H1 (cell line): Measurements from ENCODE around the gene GDAP1L1. TPM values are rescaled to one million over a fixed set of nuclear protein-coding genes. Genes with fewer than 3 reads are reported as not detected.
A peak's percentile ranks its signal among the peaks of the same experiment; 100 is the strongest.

Source experiments
- CTCF ChIA-PET: fragments of 300-600 bp; sonication (Branson Sonifier 250); formaldehyde crosslinking; loops from one replicate; lab custom pipeline; 2021; ENCODE audit not compliant: partially characterized antibody; lab: Charles Lee
- POLR2A ChIA-PET: fragments of 300-600 bp; sonication (Branson Sonifier 250); formaldehyde crosslinking; loops from one replicate; lab custom pipeline; 2021; ENCODE audit warnings: inconsistent platforms; ENCODE audit not compliant: partially characterized antibody; lab: Charles Lee
- DNase-seq, 2 experiments: peaks; one replicate each; pipeline versions ENCODE4 v3.0.0 to v3.0.0-alpha.2; 2010 to 2022; ENCODE audit warnings: low spot score in 2 of 2, low read depth in 1 of 2, mixed read lengths in 1 of 2
- FAIRE-seq: peaks from 2 replicates; lab custom pipeline; 2011; peaks lifted over from hg19 to GRCh38; lab: Jason Lieb, UNC
- H2AFZ ChIP-seq: 2 replicates; pipeline ENCODE4 v1.8.1; 2012; ENCODE audit warnings: low read length, inconsistent platforms
- H2AK5ac ChIP-seq: 2 replicates; pipeline ENCODE4 v1.6.1; 2013; ENCODE audit warnings: low read depth, low read length
- H2BK120ac ChIP-seq: replicated peaks from 2 replicates; pipeline ENCODE3; 2013; ENCODE audit warnings: low read depth, low read length, inconsistent platforms
- H2BK12ac ChIP-seq: 2 replicates; pipeline ENCODE4 v1.6.1; 2013; ENCODE audit warnings: low read depth, low read length
- H2BK15ac ChIP-seq: 2 replicates; pipeline ENCODE4 v1.6.1; 2013; ENCODE audit warnings: low read length
- H2BK20ac ChIP-seq: 2 replicates; pipeline ENCODE4 v1.6.1; 2013; ENCODE audit warnings: low read length
- H2BK5ac ChIP-seq: 2 replicates; pipeline ENCODE4 v1.6.1; 2013; ENCODE audit warnings: low read depth, low read length
- H3K14ac ChIP-seq: 2 replicates; pipeline ENCODE4 v1.6.1; 2013; ENCODE audit warnings: inconsistent platforms; ENCODE audit not compliant: insufficient read length
- H3K18ac ChIP-seq: 2 replicates; pipeline ENCODE4 v1.6.1; 2013; ENCODE audit warnings: low read length; ENCODE audit errors: extremely low read depth
- H3K23ac ChIP-seq: 2 replicates; pipeline ENCODE4 v1.6.1; 2013; ENCODE audit warnings: inconsistent platforms; ENCODE audit not compliant: insufficient read length
- H3K23me2 ChIP-seq: 2 replicates; pipeline ENCODE4 v1.6.1; 2013; ENCODE audit warnings: low read depth, low read length
- H3K27ac ChIP-seq: 2 replicates; pipeline ENCODE4 v1.6.1; 2011; ENCODE audit warnings: low read depth, low read length, inconsistent platforms
- H3K27me3 ChIP-seq, 4 experiments: replicated peaks in 1 of 4; 1 replicate in 1 of 4; 2 replicates in 3 of 4; pipeline versions ENCODE4 v1.6.1 to v1.8.1; 2011 to 2013; ENCODE audit warnings: low read length in 3 of 4, mild to moderate bottlenecking in 3 of 4, inconsistent platforms in 2 of 4, mixed read lengths in 2 of 4, moderate library complexity in 1 of 4; ENCODE audit not compliant: control insufficient read depth in 3 of 4, insufficient read depth in 3 of 4; ENCODE audit errors: extremely low read depth in 1 of 4
- H3K36me3 ChIP-seq, 4 experiments: 2 replicates each; pipeline versions ENCODE4 v1.6.1 to v1.8.1; 2011 to 2013; ENCODE audit warnings: mild to moderate bottlenecking in 4 of 4, low read length in 3 of 4, moderate library complexity in 2 of 4, control low read depth in 1 of 4, inconsistent platforms in 1 of 4; ENCODE audit not compliant: insufficient read depth in 4 of 4, control insufficient read depth in 2 of 4
- H3K4ac ChIP-seq: replicated peaks from 2 replicates; pipeline ENCODE3; 2013; ENCODE audit warnings: low read length, low read depth, mixed read lengths, inconsistent platforms; ENCODE audit not compliant: insufficient read length
- H3K4me1 ChIP-seq, 4 experiments: replicated peaks in 1 of 4; 1 replicate in 1 of 4; 2 replicates in 3 of 4; pipeline versions ENCODE4 v1.6.1 to v1.8.1; 2011 to 2013; ENCODE audit warnings: low read length in 3 of 4, inconsistent platforms in 2 of 4, mixed read lengths in 1 of 4; ENCODE audit not compliant: insufficient read depth in 4 of 4, control insufficient read depth in 3 of 4
- H3K4me2 ChIP-seq, 2 experiments: 2 replicates each; pipeline versions ENCODE4 v1.6.1 to v1.8.1; 2011 to 2013; ENCODE audit warnings: low read depth in 2 of 2, low read length in 2 of 2, control low read depth in 1 of 2, inconsistent platforms in 1 of 2, mild to moderate bottlenecking in 1 of 2; ENCODE audit not compliant: insufficient read depth in 1 of 2
- H3K4me3 ChIP-seq, 4 experiments: fragments of 200-600, 300-600 bp in 1 of 4; sonication (generic), shearing (Covaris generic), sonication (Bioruptor Twin) in 1 of 4; 2 replicates each; pipeline versions ENCODE4 v1.5.1 to v1.8.1; 2011 to 2016; ENCODE audit warnings: low read length in 4 of 4, low read depth in 3 of 4, control low read depth in 2 of 4, inconsistent platforms in 2 of 4, mild to moderate bottlenecking in 2 of 4, mixed read lengths in 1 of 4, moderate library complexity in 1 of 4; ENCODE audit not compliant: insufficient read depth in 2 of 4; ENCODE audit errors: extremely low read depth in 1 of 4
- H3K56ac ChIP-seq: replicated peaks from 2 replicates; pipeline ENCODE3; 2013; ENCODE audit warnings: low read depth, mild to moderate bottlenecking, mixed read lengths, low read length, inconsistent platforms; ENCODE audit not compliant: insufficient read length
- H3K79me1 ChIP-seq: 2 replicates; pipeline ENCODE4 v1.6.1; 2013; ENCODE audit warnings: low read depth, low read length, control low read depth
- H3K79me2 ChIP-seq, 2 experiments: 2 replicates each; pipeline versions ENCODE4 v1.6.1 to v1.8.1; 2012 to 2013; ENCODE audit warnings: low read length in 2 of 2, mild to moderate bottlenecking in 2 of 2, inconsistent platforms in 1 of 2; ENCODE audit not compliant: insufficient read depth in 2 of 2, control insufficient read depth in 1 of 2
- H3K9ac ChIP-seq, 4 experiments: replicated peaks in 1 of 4; 1 replicate in 1 of 4; 2 replicates in 3 of 4; pipeline versions ENCODE4 v1.6.1 to v1.8.1; 2011 to 2013; ENCODE audit warnings: low read depth in 3 of 4, low read length in 3 of 4, control low read depth in 2 of 4, mild to moderate bottlenecking in 2 of 4, moderate library complexity in 2 of 4, inconsistent platforms in 1 of 4; ENCODE audit errors: extremely low read depth in 1 of 4
- H3K9me3 ChIP-seq, 2 experiments: 2 replicates each; pipeline versions ENCODE4 v1.6.1 to v1.8.1; 2012 to 2013; ENCODE audit warnings: mild to moderate bottlenecking in 2 of 2, moderate library complexity in 2 of 2, control low read depth in 1 of 2, inconsistent platforms in 1 of 2, low read depth in 1 of 2, low read length in 1 of 2, mixed read lengths in 1 of 2; ENCODE audit not compliant: insufficient read depth in 2 of 2
- H4K20me1 ChIP-seq, 2 experiments: replicated peaks in 1 of 2; 2 replicates each; pipeline versions ENCODE3 to v1.8.1; 2011 to 2013; ENCODE audit warnings: inconsistent platforms in 2 of 2, low read length in 2 of 2, mild to moderate bottlenecking in 1 of 2; ENCODE audit not compliant: insufficient read depth in 2 of 2, control insufficient read depth in 1 of 2
- H4K5ac ChIP-seq: 2 replicates; pipeline ENCODE4 v1.6.1; 2013; ENCODE audit warnings: low read length, low read depth, mixed read lengths, inconsistent platforms; ENCODE audit not compliant: insufficient read length
- H4K8ac ChIP-seq: 2 replicates; pipeline ENCODE4 v1.8.0; 2013; ENCODE audit warnings: mild to moderate bottlenecking, moderate library complexity, low read length, inconsistent platforms; ENCODE audit not compliant: insufficient read depth; ENCODE audit errors: extremely low read depth
- H4K91ac ChIP-seq: replicated peaks from 2 replicates; pipeline ENCODE3; 2013; ENCODE audit warnings: low read length, mixed read lengths, inconsistent platforms; ENCODE audit not compliant: insufficient read length
- ASH2L ChIP-seq: fragments of 200-600, 300-600 bp; sonication (generic); IDR thresholded peaks from one replicate; pipeline ENCODE4 v1.7.1; 2017; ENCODE audit warnings: low read length
- BRCA1 ChIP-seq: IDR thresholded peaks from 2 replicates; pipeline ENCODE4 v1.6.1; 2012; ENCODE audit warnings: low read depth, low read length, improper control_type of control experiment
- CBX5 ChIP-seq: fragments of 300-800, 300-1000 bp; sonication (generic); IDR thresholded peaks from 2 replicates; pipeline ENCODE4 v1.7.1; 2016; ENCODE audit warnings: antibody characterized with exemption, low read length, low read depth
- HDAC6 ChIP-seq: IDR thresholded peaks from one replicate; pipeline ENCODE4 v1.7.1; 2012; ENCODE audit warnings: low read depth, mild to moderate bottlenecking, inconsistent platforms, low read length, moderate library complexity
- PHF8 ChIP-seq: fragments of 200-600 bp; sonication (generic); conservative IDR thresholded peaks from 2 replicates; pipeline ENCODE4 v1.7.1; 2012; ENCODE audit warnings: low read depth, mild to moderate bottlenecking, inconsistent platforms, low read length, moderate library complexity
- RAD21 ChIP-seq, 2 experiments: IDR thresholded peaks in 1 of 2; conservative IDR thresholded peaks in 1 of 2; 2 replicates each; pipeline ENCODE4 v1.6.1; 2011; ENCODE audit warnings: low read depth in 2 of 2, low read length in 2 of 2, improper control_type of control experiment in 1 of 2, inconsistent platforms in 1 of 2, mild to moderate bottlenecking in 1 of 2, moderate library complexity in 1 of 2
- TBP ChIP-seq: IDR thresholded peaks from 2 replicates; pipeline ENCODE4 v1.6.1; 2011; ENCODE audit warnings: low read depth, low read length, improper control_type of control experiment
- WGBS, 2 experiments: shearing (Covaris generic) in 1 of 2; methylation state at CpG; one replicate each; pipeline versions ENCODE4 v1.1.6 to v1.1.7; 2013 to 2015; ENCODE audit warnings: low lambda C conversion rate in 2 of 2, mixed read lengths in 2 of 2, inconsistent platforms in 1 of 2, low coverage in 1 of 2, missing lambda C conversion rate in 1 of 2; ENCODE audit not compliant: insufficient replicate concordance in 2 of 2, insufficient coverage in 1 of 2, insufficient read length in 1 of 2; ENCODE audit errors: extremely low coverage in 1 of 2, missing lambda C conversion rate in 1 of 2; 5-methylcytosine and 5-hydroxymethylcytosine counted together
- polyA plus RNA-seq, 7 experiments: library from polyadenylated mRNA; depleted of rRNA in 3 of 7; stranded (reverse) in 5 of 7; unstranded in 2 of 7; fragments of >200 nt in 5 of 7; fragments of 200-250 nt in 2 of 7; gene quantifications; 1 replicate in 5 of 7; 2 replicates in 1 of 7; 4 replicates in 1 of 7; pipeline versions ENCODE4 v1.2.1 to v1.2.3, GENCODE V29; 2011 to 2013; ENCODE audit warnings: missing spikeins in 2 of 7, mixed read lengths in 2 of 7
- total RNA-seq: library from RNA; stranded (reverse); fragmentation: NEBNext Ultra II Directional; extraction: Animal tissue kit (Norgen Biotek cat#: 25700); gene quantifications from 2 replicates; pipeline ENCODE4 v1.2.1, GENCODE V29; 2021
- TF ChIP-seq, protein P1 (sequence below): IDR thresholded peaks from 2 replicates; pipeline ENCODE4 v1.6.1; 2011; ENCODE audit warnings: low read length, improper control_type of control experiment

The GDAP1L1 gene
- total and polyA plus RNA-seq, 2 of the 8 experiments (the other 6 are each of a cell fraction or from before 2014, with no cell fraction given), result 8.5 to 63.1 TPM

DNA sequence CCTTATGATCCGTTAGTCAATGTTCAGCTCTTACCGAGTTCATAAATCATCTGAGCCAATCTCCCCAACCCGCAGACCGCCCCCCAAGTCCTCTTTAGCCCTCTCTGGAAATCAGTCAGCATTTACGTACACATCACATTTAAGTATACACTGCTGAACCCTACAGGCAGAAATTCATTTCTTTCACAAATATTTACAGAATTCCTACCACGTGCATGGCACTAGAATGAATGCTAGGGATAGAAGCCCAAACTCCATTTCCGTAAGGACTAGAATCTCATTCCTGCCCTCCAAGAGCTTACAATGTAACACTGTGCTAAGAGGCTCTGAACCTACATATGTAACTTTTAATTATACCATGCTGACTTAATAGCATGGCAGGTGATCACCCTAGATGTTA is 38.3 kb upstream of the GDAP1L1 start:
- Histone ChIP-seq H2BK120ac (no peak overlapping the region), H4K91ac (no peak overlapping the region), H3K27me3 (no peaks in the 10 kb centered on the region), H3K4ac (no peak overlapping the region), H3K4me2 (peak overlapping the region; percentile 70 to 95), H2BK15ac (no peak overlapping the region), H3K14ac (no peak overlapping the region), H3K79me2 (peaks cover 11 to 68% of the 10 kb centered on the region in 2 experiments), H2AK5ac (no peak overlapping the region), H2BK20ac (no peak overlapping the region), H3K9me3 (no peaks in the 10 kb centered on the region), H3K27ac (no peak overlapping the region), H3K79me1 (peaks cover 5% of the 10 kb centered on the region), H3K18ac (no peak overlapping the region), H4K20me1 (peaks cover 3 to 6% of the 10 kb centered on the region in 2 experiments), H2BK12ac (no peak overlapping the region), H4K8ac (no peak overlapping the region), H3K56ac (no peak overlapping the region), H4K5ac (no peak overlapping the region), H3K23ac (no peak overlapping the region), H3K4me1 (peaks cover 1 to 6% (median 4%) of the 10 kb centered on the region in 4 experiments), H3K36me3 (peaks cover 4 to 20% (median 13%) of the 10 kb centered on the region in 4 experiments; a peak in 5 of 8 replicates), H2AFZ (no peak overlapping the region), H3K9ac (no peak overlapping the region; a peak in 3 of 7 replicates), H3K4me3 (peak overlapping the region; percentile 87 to 99 (median 97); a peak in 7 of 8 replicates), H2BK5ac (no peak overlapping the region), H3K23me2 (peaks cover 8% of the 10 kb centered on the region)
- 82% methylated on average over 7 of the region's 7 CpGs; no CpG with 5 or more reads in 1 of the 2 experiments for whole genome bisulfite sequencing, 2 experiments
- no peak for DNase-seq
- TF ChIP-seq BRCA1 (no peak), ASH2L (no peak), PHF8 (no peak), RAD21 (IDR thresholded peaks at IDR 0.05 in 1 of 2, conservative IDR thresholded peaks at IDR 0.05 in 1 of 2; ENCODE audit: low read depth in 2 of 2, low read length in 2 of 2) (no peak), HDAC6 (no peak), CBX5 (no peak), TBP (no peak)
- TF ChIP-seq, protein P1, sequence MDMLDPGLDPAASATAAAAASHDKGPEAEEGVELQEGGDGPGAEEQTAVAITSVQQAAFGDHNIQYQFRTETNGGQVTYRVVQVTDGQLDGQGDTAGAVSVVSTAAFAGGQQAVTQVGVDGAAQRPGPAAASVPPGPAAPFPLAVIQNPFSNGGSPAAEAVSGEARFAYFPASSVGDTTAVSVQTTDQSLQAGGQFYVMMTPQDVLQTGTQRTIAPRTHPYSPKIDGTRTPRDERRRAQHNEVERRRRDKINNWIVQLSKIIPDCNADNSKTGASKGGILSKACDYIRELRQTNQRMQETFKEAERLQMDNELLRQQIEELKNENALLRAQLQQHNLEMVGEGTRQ, result no peak
- POLR2A ChIA-PET, result interaction anchor here (0.6 to 1.5 kb wide), 7 partner anchors 9 to 318 kb away, joined by 3 to 4 read pairs (median 3); no protein-coding TSS in a partner anchor
- no peak for FAIRE-seq
- CTCF ChIA-PET, result interaction anchor here (1.3 to 1.6 kb wide), 2 partner anchors 10 to 92 kb away, joined by 3 to 7 read pairs; no protein-coding TSS in a partner anchor
